Hematopoietic multipotent progenitor cell treated with erythropoietin and hydrocortisone succinate and interleukin-3 and kit ligand, for 4 days (in vitro differentiated cells): ENCODE data around the gene LRRC75B.

ENCODE experiments used
- DNase-seq: peaks from one replicate; pipeline ENCODE4 v3.0.0-alpha.2; 2015

The LRRC75B gene

DNA sequence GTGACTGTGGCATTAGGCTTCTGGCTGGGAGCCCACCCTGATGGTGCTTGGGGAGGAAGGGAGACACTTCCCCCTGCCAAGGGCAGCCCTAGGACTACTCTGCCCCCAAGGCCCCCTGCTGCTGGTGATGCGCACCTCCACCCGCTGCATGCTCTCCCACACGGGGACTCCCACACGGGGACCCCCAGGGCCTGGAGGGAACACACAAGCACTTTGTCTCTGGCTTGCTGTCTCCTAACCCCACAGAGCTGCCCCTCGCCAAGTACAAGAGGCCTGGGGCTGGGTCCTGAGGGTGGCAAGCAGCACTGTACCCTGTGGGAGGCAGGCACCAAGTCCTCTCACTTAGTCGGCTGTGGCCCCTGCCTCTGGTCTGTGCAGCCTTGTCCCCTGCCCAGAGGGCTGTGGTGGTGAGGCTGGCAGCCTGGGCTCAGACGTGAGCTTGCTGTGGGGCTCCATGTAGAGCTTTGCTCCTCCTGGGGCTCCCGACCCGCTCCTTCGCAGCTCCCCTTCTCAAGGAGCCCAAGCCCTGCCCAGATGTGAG lies 7.9 kb downstream of the LRRC75B start:
- DNase-seq = no peak

DNA sequence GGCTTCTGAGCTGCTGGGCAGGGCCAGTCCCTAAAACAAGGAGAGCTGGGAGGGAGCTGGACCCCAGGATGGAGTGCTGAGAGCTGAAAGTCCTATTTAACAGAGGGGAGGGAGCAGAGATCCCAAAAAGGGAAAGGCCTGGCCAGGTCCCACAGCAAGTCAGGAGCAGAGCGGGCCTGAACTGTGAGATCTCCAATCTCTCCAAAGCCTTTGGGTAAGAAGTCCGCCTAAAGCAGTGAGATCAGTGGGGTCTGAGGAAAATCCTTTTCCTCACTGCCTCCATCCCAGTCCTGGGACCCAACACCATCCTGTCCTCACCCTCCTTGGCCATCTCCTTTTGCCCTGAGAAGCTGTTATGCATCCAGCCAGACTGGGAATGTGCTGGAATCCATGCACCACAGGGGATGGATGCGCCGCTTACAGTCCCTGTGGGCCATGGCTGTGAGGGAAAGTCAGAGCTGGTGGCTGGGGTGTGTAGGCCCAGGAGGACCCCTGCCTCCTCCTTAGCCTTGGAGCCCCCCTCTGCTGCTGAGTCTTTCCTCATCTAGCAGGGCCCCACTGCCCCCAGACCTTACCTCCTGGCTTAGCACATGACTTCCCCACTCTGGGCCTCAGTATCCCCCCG lies 8.6 kb downstream of the LRRC75B start:
- DNase-seq = no peak

DNA sequence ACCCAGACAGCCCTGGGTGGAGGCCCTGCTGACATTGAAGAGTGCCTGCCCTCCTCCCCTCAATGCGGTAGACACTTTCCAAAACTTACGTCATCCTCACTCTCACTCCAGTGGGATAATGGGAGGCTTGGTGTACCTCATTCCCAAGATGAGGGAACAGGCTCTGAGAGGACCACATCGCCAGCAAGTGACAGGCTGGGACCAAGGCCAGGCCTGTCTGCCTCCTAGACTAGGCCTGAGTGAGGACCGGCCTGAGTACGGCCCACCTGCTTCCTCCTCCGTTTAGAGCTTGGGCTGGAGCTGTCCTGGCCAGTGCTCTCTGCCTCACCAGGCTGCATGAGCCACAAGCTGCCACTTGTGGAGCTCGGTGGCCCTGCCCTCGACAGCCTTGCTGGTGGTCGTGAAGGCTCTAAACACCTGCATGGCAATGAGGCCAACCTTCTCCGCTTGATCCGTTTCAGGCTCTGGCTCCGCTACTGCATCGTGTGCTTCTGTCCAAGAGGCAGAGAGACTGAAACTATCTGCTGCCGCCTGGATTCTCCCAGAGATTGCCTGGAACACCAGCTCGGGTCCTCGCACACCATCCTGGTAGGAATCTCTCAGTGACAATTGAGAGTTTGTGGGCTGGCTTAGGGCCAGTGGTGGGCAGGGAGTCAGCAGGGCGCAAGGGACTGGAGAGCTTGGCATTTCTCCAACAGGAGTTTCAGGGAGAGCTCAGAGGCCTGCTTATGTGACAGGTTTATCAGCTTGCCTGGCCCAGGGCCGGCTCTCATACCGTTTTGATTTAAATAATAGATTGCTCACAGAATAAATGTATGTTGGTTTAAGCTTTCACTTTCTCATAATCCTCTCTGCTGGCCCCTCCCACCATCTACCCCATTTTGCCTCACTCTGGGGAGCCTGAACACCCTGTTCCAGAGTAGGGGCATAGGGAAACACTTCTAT lies 9.4 kb downstream of the LRRC75B start:
- peak; percentile 38 for DNase-seq

DNA sequence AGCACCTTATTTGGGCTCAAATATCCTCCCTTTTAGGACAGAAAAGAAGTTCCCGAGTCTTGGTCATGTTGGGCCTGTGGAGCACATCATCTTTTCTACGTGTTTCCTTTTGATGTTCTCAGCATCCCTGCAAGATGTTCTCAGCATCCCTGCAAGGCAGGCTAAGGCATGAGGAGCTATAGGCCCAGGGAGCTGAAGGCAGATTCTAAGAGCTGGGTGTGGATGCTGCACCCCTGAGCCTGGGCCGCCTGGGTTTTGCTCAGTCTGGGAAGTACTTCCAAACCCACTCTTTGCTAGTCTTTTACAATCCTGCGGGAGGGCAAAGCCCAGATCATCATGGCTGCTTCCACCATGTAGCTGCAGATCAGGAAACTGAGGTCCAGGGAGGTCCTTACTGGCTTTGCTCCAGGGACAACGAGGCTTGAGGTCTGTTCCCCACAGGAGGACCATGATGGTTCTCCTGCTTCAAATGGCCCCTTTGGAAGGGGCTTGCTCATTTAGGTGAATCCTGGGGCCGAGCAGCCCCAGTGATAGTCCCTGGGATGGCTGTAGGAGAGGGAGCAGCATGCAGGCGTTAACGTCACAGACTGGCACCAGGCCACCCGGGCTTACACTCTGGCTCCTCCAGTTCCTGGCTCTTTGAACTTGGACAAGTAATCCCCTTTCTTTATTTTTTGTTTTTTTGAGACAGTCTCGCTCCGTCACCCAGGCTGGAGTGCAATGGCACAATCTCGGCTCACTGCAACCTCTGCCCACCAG lies 10.6 kb downstream of the LRRC75B start:
- DNase-seq = no peak

DNA sequence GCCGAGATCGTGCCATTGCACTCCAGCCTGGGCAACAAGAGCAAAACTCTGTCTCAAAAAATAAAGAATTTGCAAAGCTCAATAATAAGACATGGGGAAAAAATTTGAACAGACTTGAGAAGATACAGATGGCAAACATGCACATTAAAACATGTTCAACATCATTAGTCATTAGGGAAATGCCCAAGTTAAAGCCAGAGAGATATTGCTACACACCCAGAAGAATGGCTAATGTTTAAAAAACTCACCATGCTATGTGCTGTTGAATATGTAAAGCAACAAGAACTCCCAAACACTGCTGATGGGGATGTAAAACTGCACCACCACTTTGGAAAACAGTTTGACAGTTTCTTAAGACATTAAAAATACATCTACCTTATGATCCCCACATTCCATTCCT lies 12.6 kb downstream of the LRRC75B start:
- DNase-seq = no peak

DNA sequence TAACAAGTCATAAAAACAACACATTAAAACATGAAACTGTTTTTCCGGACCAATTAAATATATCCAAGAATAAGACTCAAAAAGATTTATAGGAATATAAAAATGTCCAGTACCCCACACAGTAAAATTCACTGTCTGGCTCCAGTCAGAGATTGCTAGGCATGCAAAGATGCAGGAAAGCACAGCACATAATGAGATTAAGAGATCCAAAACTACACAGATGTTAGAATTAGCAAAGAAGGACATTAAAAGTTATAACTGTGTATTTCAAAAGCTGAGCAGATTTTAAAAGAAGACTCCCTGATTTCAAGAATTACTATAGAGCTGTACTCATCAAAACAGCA lies 13.6 kb downstream of the LRRC75B start:
- DNase-seq = no peak

DNA sequence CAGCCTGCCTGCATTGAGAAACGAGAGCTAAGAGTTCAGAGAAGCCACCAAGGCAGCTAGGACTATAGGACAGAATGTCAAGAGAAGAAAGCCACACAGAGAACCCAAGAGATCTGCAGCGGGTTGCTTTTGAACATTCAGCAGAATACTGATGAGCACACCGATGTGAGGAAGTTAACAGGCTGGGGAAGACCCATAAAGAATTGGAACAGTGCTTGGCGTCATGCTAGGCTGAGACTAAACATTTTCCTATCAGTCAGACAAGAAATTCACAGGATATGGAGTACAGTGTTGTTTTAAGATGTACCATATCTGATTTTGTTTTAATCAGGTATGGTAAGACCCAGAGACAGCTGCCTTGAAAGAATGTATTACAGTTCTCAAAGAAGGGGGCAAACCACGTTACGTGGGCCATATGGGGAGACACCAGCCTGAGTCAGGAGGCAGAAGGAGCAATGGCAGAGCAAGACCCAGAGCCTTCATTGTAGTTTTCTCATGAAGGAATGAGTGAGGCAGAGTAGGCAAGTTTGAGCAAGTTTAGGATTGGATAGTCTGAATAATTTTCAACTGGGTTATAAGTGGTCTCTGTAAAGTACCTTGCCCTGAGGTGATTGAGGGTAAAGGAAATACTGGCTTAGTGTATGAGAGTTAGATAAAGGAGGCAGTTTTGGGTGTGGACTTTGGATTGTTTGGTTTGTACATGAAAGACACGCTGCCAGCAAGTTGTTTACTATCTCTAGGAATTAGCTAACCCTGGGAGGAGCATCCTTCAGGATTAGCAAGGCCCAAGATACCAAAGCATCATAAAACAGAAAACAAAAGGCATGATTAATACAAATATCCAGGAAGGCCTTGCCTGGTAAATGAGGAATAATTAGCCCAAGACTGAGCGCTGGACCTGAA lies 14.3 kb downstream of the LRRC75B start:
- DNase-seq = no peak

DNA sequence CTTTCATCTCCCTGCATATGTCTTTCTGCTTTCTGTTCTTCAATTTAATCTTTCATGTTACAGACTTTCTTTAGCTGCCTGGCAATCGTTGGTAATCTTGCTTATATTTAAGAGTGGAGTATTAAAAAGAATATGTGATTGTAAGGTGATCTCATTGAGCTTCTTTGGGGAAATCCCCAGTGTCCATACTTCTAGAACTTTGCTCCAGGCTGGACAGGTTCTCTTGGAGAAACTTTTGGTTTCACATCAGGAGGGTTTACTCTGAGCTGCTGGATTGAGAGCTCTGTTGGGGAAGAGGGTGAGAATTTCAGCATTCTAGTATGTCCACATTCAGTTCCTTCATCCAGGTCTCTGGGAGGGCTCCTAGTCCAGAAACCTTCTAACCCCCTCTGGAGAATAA lies 16.1 kb downstream of the LRRC75B start:
- no peak for DNase-seq

DNA sequence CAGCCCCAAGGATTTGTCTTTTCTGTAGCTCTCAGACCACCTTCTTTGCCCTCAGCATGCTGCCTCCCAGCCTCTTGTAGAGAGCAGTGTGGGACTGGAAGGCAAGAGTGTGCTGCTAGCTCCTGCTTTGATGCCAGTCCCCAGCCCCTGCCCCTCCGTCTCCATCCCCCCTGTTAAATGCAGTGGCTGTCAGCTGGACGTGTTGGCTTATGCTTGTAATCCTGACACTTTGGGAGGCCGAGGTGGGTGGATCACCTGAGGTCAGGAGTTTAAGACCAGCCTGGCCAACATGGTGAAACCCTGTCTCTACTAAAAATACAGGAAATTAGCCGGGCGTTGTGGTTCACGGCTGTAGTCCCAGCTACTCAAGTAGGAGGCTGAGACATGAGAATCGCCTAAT lies 21.6 kb downstream of the LRRC75B start:
- DNase-seq = no peak

DNA sequence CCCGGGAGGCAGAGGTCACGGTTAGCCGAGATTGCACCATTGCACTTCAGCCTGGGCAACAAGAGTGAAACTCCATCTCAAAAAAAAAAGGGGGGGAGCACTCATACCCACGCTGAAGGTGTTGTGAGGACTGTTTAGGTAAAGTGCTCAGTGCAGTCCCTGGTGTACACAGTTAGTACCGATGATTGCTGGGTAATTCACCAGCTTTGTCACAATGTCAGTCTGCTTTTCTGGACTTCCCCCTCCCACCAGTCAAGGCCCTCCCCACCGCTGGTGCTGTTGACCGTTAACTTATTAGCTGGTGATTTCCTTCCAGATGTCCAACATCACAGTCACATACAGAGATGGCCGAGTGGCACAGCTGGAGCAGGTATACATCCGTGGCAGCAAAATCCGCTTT lies 25.2 kb downstream of the LRRC75B start:
- no peak for DNase-seq

DNA sequence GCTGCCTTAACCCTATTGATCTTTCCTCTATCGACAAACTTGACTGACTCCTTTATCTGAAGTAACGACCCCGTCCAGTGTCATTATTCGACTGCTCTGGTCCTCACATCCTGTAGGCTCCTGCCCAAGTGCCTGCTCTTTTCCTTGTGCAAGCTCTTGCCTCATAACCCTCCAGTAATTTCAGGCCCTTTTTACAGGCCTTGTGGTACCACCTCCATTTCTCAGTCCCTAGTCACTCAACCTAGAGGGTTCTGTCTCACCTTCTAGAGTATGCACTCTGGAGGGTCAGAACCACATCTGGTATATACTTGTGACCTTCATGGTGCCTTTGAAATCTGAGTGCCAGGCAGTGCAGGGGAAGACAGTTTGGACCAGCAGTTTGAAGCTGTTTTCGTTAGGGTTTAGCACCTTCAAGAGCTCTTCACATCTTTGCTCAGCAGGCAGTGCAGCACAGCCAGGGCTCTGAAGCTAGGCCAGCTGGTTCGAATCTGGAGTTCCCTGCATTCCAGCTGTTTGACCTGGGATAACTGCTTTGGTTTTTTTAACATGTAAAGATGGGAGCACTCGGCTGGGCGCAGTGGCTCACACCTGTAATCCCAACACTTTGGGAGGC lies 25.9 kb downstream of the LRRC75B start:
- no peak for DNase-seq

DNA sequence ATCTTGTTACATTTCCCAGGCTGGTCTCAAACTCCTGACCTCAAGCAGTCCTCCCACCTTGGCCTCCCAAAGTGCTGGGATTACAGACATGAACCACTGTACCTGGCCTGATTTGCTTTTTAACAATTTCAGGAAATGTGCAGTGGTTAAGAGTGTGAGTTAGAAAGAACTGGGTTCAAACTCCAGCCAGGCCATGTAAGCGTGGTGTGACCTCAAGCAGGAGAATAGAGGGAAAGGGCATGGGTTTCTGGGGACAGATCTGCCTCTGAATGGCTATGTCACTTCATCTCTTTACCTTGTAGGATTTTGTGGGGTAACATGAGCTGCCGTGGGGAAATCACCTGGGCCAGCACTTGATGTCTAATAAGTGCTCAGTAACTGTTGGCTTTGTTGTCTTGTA lies 27.8 kb downstream of the LRRC75B start:
- no peak for DNase-seq

DNA sequence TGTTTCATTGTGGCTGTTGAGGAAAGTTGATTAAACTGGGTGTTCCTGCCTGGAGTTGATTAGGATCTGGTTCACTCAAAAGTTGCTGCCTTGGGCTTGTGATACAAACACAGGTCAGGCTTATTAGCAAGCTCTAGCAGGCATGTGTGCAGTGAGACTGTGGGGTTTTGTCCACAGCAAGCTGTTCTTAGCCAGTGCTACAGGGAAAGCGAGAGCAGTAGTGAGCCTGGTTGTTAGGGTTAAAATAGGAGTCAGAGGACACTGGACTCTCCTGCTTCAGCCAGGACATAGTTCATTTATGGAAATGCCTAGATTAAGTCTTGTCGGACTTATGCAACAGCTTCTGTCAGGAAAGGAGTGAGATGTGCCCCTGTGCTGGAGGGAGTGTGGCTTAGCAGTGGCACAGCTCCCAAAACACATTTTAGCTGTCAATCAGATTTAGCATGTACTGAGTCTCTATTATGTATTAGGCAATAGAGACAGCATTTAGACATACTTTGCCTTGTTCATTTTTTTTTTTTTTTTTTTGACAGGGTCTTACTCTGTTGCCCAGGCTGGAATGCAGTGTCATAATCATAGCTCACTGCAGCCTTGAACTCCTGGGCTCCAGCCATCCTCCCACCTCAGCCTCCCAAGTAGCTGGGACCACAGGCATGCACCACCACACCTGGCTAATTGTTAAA lies 28.4 kb downstream of the LRRC75B start:
- DNase-seq = no peak

DNA sequence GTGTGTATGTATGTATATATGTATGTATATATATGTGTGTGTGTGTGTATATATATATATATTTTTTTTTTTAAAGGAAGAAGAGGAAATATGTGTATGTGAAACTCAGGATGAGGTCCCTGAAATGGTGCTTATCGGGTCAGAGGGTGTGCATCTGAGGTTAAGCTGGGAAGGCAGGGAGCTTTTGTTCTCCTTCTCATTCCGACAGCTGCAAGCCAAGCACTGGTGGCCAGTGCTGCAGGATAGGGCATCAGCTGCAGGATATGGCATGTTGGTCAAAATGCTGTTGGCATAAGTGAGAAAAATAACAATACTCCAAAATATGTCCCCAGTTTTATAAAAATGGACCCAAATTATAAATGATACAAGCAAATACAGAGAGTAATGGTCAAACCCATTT lies 29.6 kb downstream of the LRRC75B start:
- no peak for DNase-seq

DNA sequence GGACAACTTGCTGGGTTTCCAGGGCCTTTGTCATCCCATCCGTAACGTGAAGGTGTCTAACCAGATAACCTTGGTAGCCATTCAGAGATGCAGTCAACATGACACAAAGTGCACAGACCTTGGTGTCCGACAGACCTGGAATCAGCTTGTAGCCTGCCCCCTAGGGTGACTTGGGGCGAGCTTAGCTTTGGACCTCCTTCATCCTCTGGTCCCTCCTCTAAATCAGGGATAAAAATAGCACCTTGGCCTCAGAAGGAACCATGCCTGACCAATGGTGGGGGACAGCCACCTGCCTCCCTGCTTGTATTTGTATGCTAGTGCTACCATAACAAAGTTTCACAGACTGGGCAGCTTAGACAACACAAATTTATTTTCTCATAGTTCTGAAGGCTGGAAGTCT lies 33.4 kb downstream of the LRRC75B start:
- DNase-seq = no peak

DNA sequence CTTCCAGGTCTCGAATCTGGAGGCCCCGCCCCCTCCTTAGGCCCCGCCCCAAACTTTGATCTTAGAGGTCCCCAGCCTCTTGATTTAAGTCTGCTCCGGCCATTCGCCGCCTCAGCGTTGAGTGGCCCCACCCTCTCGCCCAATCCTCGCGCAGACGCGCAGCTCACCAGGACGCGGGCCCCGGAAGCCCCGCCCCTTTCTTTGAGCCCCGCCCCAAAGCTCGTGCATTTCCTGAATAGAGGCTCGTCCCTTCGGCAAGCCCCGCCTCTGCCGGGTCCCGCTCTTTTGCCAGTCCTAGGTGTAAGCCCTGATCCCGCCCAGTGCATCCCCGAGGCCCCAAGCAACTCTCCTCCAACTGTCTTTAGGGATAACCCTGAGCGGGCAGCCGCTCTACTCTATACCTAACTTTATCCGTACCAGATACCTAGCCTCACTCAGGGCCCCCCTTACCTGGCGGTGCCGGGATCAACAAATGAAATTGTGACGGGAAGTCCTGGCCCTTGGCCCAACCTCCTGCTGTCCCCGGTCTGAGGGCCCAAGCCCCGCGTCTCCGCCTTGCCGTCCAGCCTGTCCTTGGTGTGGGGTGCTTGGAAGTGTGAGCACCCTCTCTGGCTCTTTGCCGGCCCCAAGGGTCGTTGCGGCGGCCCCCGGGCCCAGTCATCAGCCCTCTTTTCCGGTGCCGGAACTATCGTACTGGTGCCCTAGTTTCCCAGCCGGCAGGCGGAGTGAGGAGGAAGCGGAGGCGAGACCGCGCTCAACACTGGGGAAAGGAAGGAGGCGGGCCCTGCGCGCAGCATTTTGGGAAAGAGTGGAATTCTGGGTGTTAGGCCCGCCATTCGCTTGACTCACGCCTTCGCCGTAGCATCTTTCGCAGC lies 37.5 kb downstream of the LRRC75B start, which contains the start of gene SNRPD3:
Gene SNRPD3, plus strand, starts transcription at position 835 of the 875 bp plus-strand sequence. CDS start 1,676 bp downstream, outside the sequence.
- DNase-seq = peak; percentile 100

DNA sequence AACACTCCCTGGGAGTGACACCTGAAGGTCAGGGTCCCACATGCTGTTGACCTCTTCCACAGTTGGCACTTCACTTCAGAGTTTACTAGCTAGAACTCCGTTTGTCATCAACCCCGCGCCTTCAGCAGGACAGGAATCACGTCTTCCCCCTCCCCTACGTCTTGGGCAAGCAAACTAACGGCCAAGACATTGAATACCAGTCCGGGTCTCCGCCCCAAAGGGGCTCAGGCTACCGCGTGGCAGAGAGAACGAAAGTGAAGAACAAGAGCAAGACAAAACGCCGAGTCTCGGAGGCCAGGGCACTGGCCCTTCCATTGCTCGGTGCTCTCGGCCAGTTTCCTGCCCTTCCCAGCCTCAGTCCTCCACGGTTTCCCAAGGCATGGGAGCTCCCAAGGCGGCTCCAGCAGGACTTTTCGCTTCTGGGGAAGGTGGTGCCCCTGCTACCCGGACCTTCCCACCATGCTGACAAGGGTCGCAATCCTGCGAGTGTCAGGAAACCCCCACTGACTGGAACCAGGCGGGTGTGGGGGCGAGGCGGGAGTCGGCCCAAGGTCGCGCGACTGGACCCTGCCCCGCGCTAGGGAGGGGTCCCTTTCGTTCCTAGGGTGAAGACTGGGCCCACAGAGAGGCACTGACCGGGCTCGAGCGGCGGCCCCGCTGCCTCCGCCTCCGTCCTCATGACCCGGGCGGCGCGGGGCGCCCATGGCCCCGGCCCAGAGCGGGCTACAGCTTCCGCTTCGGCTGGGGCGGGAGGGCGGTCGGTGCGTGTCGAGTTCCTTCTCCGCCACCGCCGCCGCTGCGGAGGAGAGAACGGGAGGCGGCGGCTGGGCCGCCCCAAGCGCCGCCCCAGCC lies 38.3 kb downstream of the LRRC75B start, which contains the start of gene GUCD1:
Gene GUCD1, minus strand, starts transcription at position 826 of the 852 bp plus-strand sequence. Its CDS starts 147 bp downstream, at position 679.
- DNase-seq = peak; percentile 63

DNA sequence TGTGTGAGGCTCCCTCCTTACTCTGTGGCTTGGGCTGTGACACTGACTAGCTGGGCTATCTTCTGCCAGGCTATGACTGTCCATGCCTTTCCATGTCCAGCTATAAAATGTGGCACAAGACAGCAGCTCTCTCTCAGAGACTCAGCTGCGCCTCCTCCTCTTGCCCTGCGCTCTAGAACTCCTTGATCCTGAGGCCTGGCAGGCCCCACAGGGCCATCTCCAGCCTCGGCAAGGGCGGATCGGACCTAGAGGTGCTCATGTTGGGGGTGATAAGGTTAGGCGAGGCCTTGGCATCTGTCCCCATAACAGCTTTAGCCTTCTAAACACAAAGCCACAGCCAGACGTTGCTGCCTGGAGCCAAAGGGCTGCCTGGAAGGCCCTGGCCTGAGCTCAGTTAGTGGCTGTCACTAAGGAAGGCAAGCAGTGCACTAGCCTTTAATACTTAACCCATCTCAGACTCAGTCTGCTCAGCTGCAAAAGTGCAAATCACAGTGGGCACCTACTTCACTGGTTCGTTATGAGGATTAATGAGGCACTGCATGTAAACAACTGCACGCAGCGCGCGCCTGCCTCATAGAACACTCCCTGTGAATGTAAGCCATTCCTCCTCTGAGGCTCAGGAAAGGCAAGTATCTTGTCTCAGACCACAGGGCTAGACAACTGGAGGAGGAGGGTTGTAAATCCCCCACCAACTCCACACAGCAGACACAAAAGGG lies 39.1 kb downstream of the LRRC75B start:
- DNase-seq = peak; percentile 93
